Measurements from ENCODE around the gene NPHS1.

DNA sequence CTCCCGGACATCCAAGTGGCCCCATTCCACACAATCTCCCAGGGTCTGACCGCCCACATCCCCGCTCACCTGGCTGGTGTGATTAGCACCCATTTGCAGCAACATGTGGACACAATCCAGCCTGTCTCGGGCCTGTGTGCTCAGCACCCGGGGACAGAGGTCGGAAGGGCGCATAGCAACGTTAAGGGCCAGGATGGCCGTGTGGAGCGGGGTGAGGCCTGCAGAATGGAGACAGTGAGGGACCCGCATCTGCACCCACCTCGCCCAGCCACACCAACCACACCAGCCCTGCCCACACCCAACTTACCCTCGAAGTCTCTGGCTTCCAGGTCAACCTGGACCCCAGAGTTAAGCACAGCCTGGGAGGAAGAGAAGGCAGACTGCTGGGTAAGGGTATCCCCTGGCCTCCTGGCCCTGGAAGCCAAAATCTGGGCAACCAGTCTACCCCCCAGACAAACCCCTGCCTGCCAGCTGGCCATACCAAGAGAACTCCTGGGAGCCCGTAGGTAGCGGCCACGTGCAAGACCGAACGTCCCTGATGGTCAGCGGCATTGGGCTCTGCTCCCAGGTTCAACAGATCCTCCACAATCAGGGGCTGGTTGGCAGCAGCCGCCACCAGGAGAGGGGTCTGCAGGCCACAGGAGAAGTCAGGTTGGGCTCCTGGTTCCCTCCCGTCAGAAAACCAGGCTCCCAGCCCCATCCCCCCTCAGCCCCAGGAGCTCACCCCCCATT lies 43.8 kb upstream of the NPHS1 start:
- TF ChIP-seq ZBTB1 (tag by site-specific recombination; IDR thresholded peaks at IDR 0.05) (no peak), ZNF24 (tag by site-specific recombination; IDR thresholded peaks at IDR 0.05) (no peak), ZNF48 (tag by site-specific recombination; IDR thresholded peaks at IDR 0.05) (no peak), ZNF785 (tag by site-specific recombination; IDR thresholded peaks at IDR 0.05) (no peak), ZNF76 (tag by site-specific recombination; IDR thresholded peaks at IDR 0.05; ENCODE audit: borderline replicate concordance, low read depth) (no peak), YY1 (tag by site-specific recombination; IDR thresholded peaks at IDR 0.05) (no peak)
- TF ChIP-seq, protein P1, sequence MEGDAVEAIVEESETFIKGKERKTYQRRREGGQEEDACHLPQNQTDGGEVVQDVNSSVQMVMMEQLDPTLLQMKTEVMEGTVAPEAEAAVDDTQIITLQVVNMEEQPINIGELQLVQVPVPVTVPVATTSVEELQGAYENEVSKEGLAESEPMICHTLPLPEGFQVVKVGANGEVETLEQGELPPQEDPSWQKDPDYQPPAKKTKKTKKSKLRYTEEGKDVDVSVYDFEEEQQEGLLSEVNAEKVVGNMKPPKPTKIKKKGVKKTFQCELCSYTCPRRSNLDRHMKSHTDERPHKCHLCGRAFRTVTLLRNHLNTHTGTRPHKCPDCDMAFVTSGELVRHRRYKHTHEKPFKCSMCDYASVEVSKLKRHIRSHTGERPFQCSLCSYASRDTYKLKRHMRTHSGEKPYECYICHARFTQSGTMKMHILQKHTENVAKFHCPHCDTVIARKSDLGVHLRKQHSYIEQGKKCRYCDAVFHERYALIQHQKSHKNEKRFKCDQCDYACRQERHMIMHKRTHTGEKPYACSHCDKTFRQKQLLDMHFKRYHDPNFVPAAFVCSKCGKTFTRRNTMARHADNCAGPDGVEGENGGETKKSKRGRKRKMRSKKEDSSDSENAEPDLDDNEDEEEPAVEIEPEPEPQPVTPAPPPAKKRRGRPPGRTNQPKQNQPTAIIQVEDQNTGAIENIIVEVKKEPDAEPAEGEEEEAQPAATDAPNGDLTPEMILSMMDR (tag by site-specific recombination; IDR thresholded peaks at IDR 0.05), result no peak
- TF ChIP-seq, protein P2, sequence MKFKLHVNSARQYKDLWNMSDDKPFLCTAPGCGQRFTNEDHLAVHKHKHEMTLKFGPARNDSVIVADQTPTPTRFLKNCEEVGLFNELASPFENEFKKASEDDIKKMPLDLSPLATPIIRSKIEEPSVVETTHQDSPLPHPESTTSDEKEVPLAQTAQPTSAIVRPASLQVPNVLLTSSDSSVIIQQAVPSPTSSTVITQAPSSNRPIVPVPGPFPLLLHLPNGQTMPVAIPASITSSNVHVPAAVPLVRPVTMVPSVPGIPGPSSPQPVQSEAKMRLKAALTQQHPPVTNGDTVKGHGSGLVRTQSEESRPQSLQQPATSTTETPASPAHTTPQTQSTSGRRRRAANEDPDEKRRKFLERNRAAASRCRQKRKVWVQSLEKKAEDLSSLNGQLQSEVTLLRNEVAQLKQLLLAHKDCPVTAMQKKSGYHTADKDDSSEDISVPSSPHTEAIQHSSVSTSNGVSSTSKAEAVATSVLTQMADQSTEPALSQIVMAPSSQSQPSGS (tag by site-specific recombination; IDR thresholded peaks at IDR 0.05; ENCODE audit: low read depth), result no peak
- TF ChIP-seq, protein P3, sequence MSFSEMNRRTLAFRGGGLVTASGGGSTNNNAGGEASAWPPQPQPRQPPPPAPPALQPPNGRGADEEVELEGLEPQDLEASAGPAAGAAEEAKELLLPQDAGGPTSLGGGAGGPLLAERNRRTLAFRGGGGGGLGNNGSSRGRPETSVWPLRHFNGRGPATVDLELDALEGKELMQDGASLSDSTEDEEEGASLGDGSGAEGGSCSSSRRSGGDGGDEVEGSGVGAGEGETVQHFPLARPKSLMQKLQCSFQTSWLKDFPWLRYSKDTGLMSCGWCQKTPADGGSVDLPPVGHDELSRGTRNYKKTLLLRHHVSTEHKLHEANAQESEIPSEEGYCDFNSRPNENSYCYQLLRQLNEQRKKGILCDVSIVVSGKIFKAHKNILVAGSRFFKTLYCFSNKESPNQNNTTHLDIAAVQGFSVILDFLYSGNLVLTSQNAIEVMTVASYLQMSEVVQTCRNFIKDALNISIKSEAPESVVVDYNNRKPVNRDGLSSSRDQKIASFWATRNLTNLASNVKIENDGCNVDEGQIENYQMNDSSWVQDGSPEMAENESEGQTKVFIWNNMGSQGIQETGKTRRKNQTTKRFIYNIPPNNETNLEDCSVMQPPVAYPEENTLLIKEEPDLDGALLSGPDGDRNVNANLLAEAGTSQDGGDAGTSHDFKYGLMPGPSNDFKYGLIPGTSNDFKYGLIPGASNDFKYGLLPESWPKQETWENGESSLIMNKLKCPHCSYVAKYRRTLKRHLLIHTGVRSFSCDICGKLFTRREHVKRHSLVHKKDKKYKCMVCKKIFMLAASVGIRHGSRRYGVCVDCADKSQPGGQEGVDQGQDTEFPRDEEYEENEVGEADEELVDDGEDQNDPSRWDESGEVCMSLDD (tag by site-specific recombination; IDR thresholded peaks at IDR 0.05), result no peak

Measured in HEK293 (cell line).